ENCODE measurements around the gene TBC1D22A.

TBC1D22A gene

GRCh38 chr22:46758121-46758520 lies 4.3 kb upstream of the TBC1D22A start:
- H3K9me3 ChIP-seq (ENCODE audit: insufficient read depth, low read length): peaks cover 7% of the 10 kb centered on the region; the same call in 1 of the 2 replicates
- H3K4me3 ChIP-seq (ENCODE audit: low read length): no peak overlapping the region
- no peak overlapping the region for H3K9ac ChIP-seq (ENCODE audit: low read length)
- H3K36me3 ChIP-seq (replicated peaks; ENCODE audit: low read depth, low read length): peaks cover 42% of the 10 kb centered on the region
- H3K27ac ChIP-seq (ENCODE audit: low read length): no peak overlapping the region
- no peaks in the 10 kb centered on the region for H3K27me3 ChIP-seq (ENCODE audit: low read depth, low read length)
- H3K4me2 ChIP-seq (ENCODE audit: low read length): no peak overlapping the region
- H3K4me1 ChIP-seq (ENCODE audit: low read length): peaks cover 19% of the 10 kb centered on the region
- TF ChIP-seq EZH2phosphoT487 (IDR thresholded peaks at IDR 0.05; ENCODE audit: low read depth): no peak
- no peak for TF ChIP-seq CTCF (IDR thresholded peaks at IDR 0.05; ENCODE audit: low read depth, low read length)
- H2AFZ ChIP-seq (ENCODE audit: low read depth, low read length): no peak overlapping the region
- H4K20me1 ChIP-seq (ENCODE audit: insufficient read depth, low read length): no peaks in the 10 kb centered on the region
- peaks cover 30% of the 10 kb centered on the region for H3K79me2 ChIP-seq (ENCODE audit: low read length)

GRCh38 chr22:46758867-46759290 lies 3.6 kb upstream of the TBC1D22A start:
- TF ChIP-seq CTCF (IDR thresholded peaks at IDR 0.05; ENCODE audit: low read depth, low read length) (peak; percentile 95), EZH2phosphoT487 (IDR thresholded peaks at IDR 0.05; ENCODE audit: low read depth) (no peak)
- H4K20me1 ChIP-seq (ENCODE audit: insufficient read depth, low read length): no peaks in the 10 kb centered on the region
- H3K4me2 ChIP-seq (ENCODE audit: low read length): peak overlapping the region; percentile 22; the same call in 1 of the 2 replicates
- H3K27ac ChIP-seq (ENCODE audit: low read length): peak overlapping the region; percentile 17; the same call in 1 of the 2 replicates
- peaks cover 19% of the 10 kb centered on the region for H3K4me1 ChIP-seq (ENCODE audit: low read length)
- no peak overlapping the region for H3K9ac ChIP-seq (ENCODE audit: low read length)
- H2AFZ ChIP-seq (ENCODE audit: low read depth, low read length): no peak overlapping the region
- peaks cover 42% of the 10 kb centered on the region for H3K36me3 ChIP-seq (replicated peaks; ENCODE audit: low read depth, low read length)
- H3K27me3 ChIP-seq (ENCODE audit: low read depth, low read length): no peaks in the 10 kb centered on the region
- peaks cover 37% of the 10 kb centered on the region for H3K79me2 ChIP-seq (ENCODE audit: low read length)
- peaks cover 7% of the 10 kb centered on the region; the same call in 1 of the 2 replicates for H3K9me3 ChIP-seq (ENCODE audit: insufficient read depth, low read length)
- no peak overlapping the region for H3K4me3 ChIP-seq (ENCODE audit: low read length)

GRCh38 chr22:46761017-46761416 lies 1.4 kb upstream of the TBC1D22A start:
- H3K9ac ChIP-seq (ENCODE audit: low read length): peak overlapping the region; percentile 90
- peaks cover 59% of the 10 kb centered on the region for H3K79me2 ChIP-seq (ENCODE audit: low read length)
- H3K4me3 ChIP-seq (ENCODE audit: low read length): peak overlapping the region; percentile 86

More at GRCh38 chr22:46761017-46761416, 1.4 kb upstream of the TBC1D22A start:
- Histone ChIP-seq H3K9me3 (ENCODE audit: insufficient read depth, low read length) (peaks cover 6% of the 10 kb centered on the region; the same call in 1 of the 2 replicates), H3K27ac (ENCODE audit: low read length) (peak overlapping the region; percentile 24), H3K4me1 (ENCODE audit: low read length) (peaks cover 34% of the 10 kb centered on the region), H4K20me1 (ENCODE audit: insufficient read depth, low read length) (no peaks in the 10 kb centered on the region), H3K4me2 (ENCODE audit: low read length) (peak overlapping the region; percentile 67), H3K27me3 (ENCODE audit: low read depth, low read length) (no peaks in the 10 kb centered on the region), H2AFZ (ENCODE audit: low read depth, low read length) (no peak overlapping the region), H3K36me3 (replicated peaks; ENCODE audit: low read depth, low read length) (peaks cover 45% of the 10 kb centered on the region)
- TF ChIP-seq CTCF (IDR thresholded peaks at IDR 0.05; ENCODE audit: low read depth, low read length) (no peak), EZH2phosphoT487 (IDR thresholded peaks at IDR 0.05; ENCODE audit: low read depth) (no peak)

All from OCI-LY3 (cell line).